K562 (cell line): ENCODE measurements around the gene ACAT2. TPM values are rescaled to one million over a fixed set of nuclear protein-coding genes. Genes with fewer than 3 reads are reported as not detected.

ENCODE experiments used
- BACH1 ChIP-seq: fragments of 200-800 bp; sonication (Bioruptor generic); IDR thresholded peaks from 2 replicates; pipeline ENCODE4 v1.6.1; 2016; ENCODE audit warnings: missing genetic modification characterization, missing compliant biosample characterization
- E4F1 ChIP-seq: fragments of 250-450 bp; sonication (Bioruptor Pico); IDR thresholded peaks from 2 replicates; pipeline ENCODE4 v1.5.0; 2021; ENCODE audit warnings: mild to moderate bottlenecking, borderline replicate concordance
- FOSL1 ChIP-seq: fragments of 200-800 bp; sonication (Bioruptor generic); conservative IDR thresholded peaks from 2 replicates; pipeline ENCODE4 v1.6.1; 2016; ENCODE audit warnings: missing genetic modification characterization, missing compliant biosample characterization
- GABPA ChIP-seq: fragments of 200-800 bp; sonication (Bioruptor generic); conservative IDR thresholded peaks from 2 replicates; pipeline ENCODE4 v1.6.1; 2016; ENCODE audit warnings: low read depth, missing genetic modification characterization, missing compliant biosample characterization
- HDAC2 ChIP-seq: fragments of 450-650 bp; IDR thresholded peaks from 2 replicates; pipeline ENCODE4 v1.6.1; 2016; ENCODE audit warnings: mild to moderate bottlenecking
- HNRNPH1 ChIP-seq: fragments of 200-400 bp; formaldehyde crosslinking; optimal IDR thresholded peaks from 2 replicates; pipeline ENCODE3; 2017; ENCODE audit warnings: low read depth, mild to moderate bottlenecking, low read length, moderate library complexity
- HNRNPK ChIP-seq: fragments of 200-400 bp; formaldehyde crosslinking; IDR thresholded peaks from one replicate; pipeline ENCODE4 v1.6.1; 2018; ENCODE audit warnings: mild to moderate bottlenecking, low read depth, low read length; ENCODE audit not compliant: poor library complexity, severe bottlenecking
- HNRNPLL ChIP-seq: fragments of 200-400 bp; formaldehyde crosslinking; IDR thresholded peaks from 2 replicates; pipeline ENCODE4 v1.6.1; 2017; ENCODE audit warnings: low read length, low read depth, mild to moderate bottlenecking; ENCODE audit not compliant: poor library complexity, severe bottlenecking
- MEF2D ChIP-seq: conservative IDR thresholded peaks from 2 replicates; pipeline ENCODE4 v1.6.1; 2016; ENCODE audit warnings: low read depth, missing genetic modification characterization, missing compliant biosample characterization
- PHB ChIP-seq: fragments of 250-450 bp; sonication (Bioruptor Pico); IDR thresholded peaks from 2 replicates; pipeline ENCODE4 v1.5.0; 2021
- PHB2 ChIP-seq: fragments of 450-650 bp; IDR thresholded peaks from 2 replicates; pipeline ENCODE4 v1.6.1; 2017; ENCODE audit warnings: low read depth
- POLR2B ChIP-seq: fragments of 450-650 bp; IDR thresholded peaks from 2 replicates; pipeline ENCODE4 v1.6.1; 2018; ENCODE audit warnings: low read depth; ENCODE audit not compliant: partially characterized antibody
- POLR2H ChIP-seq: IDR thresholded peaks from 2 replicates; pipeline ENCODE4 v1.6.1; 2016; ENCODE audit warnings: missing genetic modification characterization, low read depth, mild to moderate bottlenecking, control low read depth, missing compliant biosample characterization, moderate library complexity
- STAT5B ChIP-seq: fragments of 250-450 bp; sonication (Bioruptor Pico); IDR thresholded peaks from 2 replicates; pipeline ENCODE4 v1.8.0; 2021; ENCODE audit warnings: mild to moderate bottlenecking, inconsistent platforms
- TAF1 ChIP-seq: IDR thresholded peaks from 2 replicates; pipeline ENCODE4 v1.6.1; 2011; ENCODE audit warnings: mild to moderate bottlenecking, low read length, moderate library complexity; ENCODE audit not compliant: insufficient read depth, control insufficient read depth, severe bottlenecking; ENCODE audit errors: extremely low read depth
- VEZF1 ChIP-seq: fragments of 200-800 bp; sonication (Bioruptor generic); IDR thresholded peaks from 2 replicates; pipeline ENCODE4 v1.6.1; 2017; ENCODE audit warnings: missing genetic modification characterization, missing compliant biosample characterization
- ZBTB17 ChIP-seq: fragments of 450-650 bp; formaldehyde crosslinking; IDR thresholded peaks from 2 replicates; pipeline ENCODE4 v1.4.0; 2020; ENCODE audit warnings: mild to moderate bottlenecking
- ZBTB34 ChIP-seq: fragments of 250-450 bp; sonication (Bioruptor Pico); IDR thresholded peaks from 2 replicates; pipeline ENCODE4 v1.8.0; 2021; ENCODE audit warnings: mild to moderate bottlenecking, moderate library complexity
- ZKSCAN3 ChIP-seq: fragments of 250-450 bp; sonication (Bioruptor Pico); IDR thresholded peaks from 2 replicates; pipeline ENCODE4 v1.4.0; 2020
- ZNF146 ChIP-seq: IDR thresholded peaks from one replicate; pipeline ENCODE4 v1.6.1; 2018; ENCODE audit warnings: missing compliant biosample characterization; ENCODE audit not compliant: unreplicated experiment
- ZNF589 ChIP-seq: fragments of 200-800 bp; sonication (Bioruptor generic); IDR thresholded peaks from 2 replicates; pipeline ENCODE4 v1.6.1; 2016; ENCODE audit warnings: low read depth, missing genetic modification characterization, missing compliant biosample characterization
- ZNF668 ChIP-seq: fragments of 250-450 bp; sonication (Bioruptor Pico); IDR thresholded peaks from 2 replicates; pipeline ENCODE4 v1.8.0; 2022; ENCODE audit warnings: mild to moderate bottlenecking, inconsistent platforms
- ZNF707 ChIP-seq: fragments of 250-450 bp; sonication (Bioruptor Pico); conservative IDR thresholded peaks from 2 replicates; pipeline ENCODE4 v1.8.0; 2022; ENCODE audit warnings: inconsistent platforms, mild to moderate bottlenecking, moderate library complexity
- ZNF766 ChIP-seq: fragments of 200-800 bp; sonication (Bioruptor generic); conservative IDR thresholded peaks from 2 replicates; pipeline ENCODE4 v1.6.1; 2016; ENCODE audit warnings: missing genetic modification characterization, missing compliant biosample characterization
- polyA plus RNA-seq, 8 experiments: library from polyadenylated mRNA; depleted of rRNA in 4 of 8; stranded (reverse) in 5 of 8; unstranded in 3 of 8; fragments of >200 nt; fragmentation: Nextera tagmentation in 2 of 8; fragmentation: Illumina TruSeq in 1 of 8; extraction: Ambion mirVana in 2 of 8; extraction: Trizol in 1 of 8; gene quantifications; 2 replicates each; pipeline versions ENCODE4 v1.2.1 to v1.2.3, GENCODE V29; 2011 to 2014; ENCODE audit warnings: inconsistent platforms in 1 of 8, missing spikeins in 1 of 8
- total RNA-seq, 7 experiments: library from RNA; depleted of rRNA in 6 of 7; stranded (reverse); fragments of >200 nt in 6 of 7; fragmentation: Illumina TruSeq in 2 of 7; extraction: Trizol in 2 of 7; gene quantifications; 2 replicates each; pipeline versions ENCODE4 v1.2.1 to v1.2.3, GENCODE V29; 2011 to 2021; ENCODE audit warnings: low replicate concordance in 1 of 7

ACAT2 gene
- total and polyA plus RNA-seq, 9 of the 15 experiments (the other 6 are each of a cell fraction or from before 2014, with no cell fraction given), result 63.0 to 309 (median 144) TPM

GRCh38 chr6:159726918-159727716 lies 34.7 kb upstream of the ACAT2 start, which contains the start of gene WTAP (continued):
- TF ChIP-seq HNRNPK (no peak), ZBTB17 (peak; percentile 59; the same call in 1 of the 2 replicates), ZNF766 (CRISPR knock-in tag) (peak; percentile 89), ZKSCAN3 (no peak), ZNF668 (CRISPR knock-in tag) (no peak), HNRNPLL (peak; percentile 37), HDAC2 (0 out of 2 replicates have a peak, but pooled peaks have one; percentile 96), MEF2D (tag) (peak; percentile 68), ZNF589 (CRISPR knock-in tag) (peak; percentile 95; the same call in 1 of the 2 replicates), TAF1 (peak; percentile 91), POLR2B (peak; percentile 99), ZNF146 (CRISPR knock-in tag) (no peak), VEZF1 (CRISPR knock-in tag) (peak; percentile 90), ZBTB34 (CRISPR knock-in tag) (no peak), FOSL1 (tag) (no peak), PHB2 (no peak), PHB (CRISPR knock-in tag) (no peak), STAT5B (no peak), E4F1 (peak; percentile 51; the same call in 1 of the 2 replicates), BACH1 (tag) (no peak), HNRNPH1 (no peak), POLR2H (tag) (peak; percentile 97), GABPA (tag) (peak; percentile 71), ZNF707 (CRISPR knock-in tag) (no peak)
